ENCODE measurements around the gene CNTN5.

DNA sequence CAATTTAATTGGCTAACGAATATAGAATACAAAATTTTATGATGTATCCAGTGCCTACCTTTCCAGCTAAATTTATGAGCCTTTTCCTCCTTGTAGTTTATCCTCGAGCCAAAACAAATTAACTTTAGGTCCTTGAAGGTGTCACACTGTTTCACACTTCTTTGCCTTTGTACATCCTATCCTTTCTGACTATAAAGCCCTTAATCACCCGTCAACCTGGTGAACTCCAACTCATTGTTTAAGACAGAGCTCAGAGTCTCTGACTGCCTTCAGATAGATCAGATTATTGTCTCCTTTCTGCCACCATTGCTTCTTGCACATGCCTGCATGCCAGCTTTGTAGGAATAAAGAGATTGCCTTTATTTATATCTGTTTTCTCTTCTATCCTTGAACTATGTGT, 58.8 kb downstream of the CNTN5 start:
- TF ChIP-seq, protein P1, sequence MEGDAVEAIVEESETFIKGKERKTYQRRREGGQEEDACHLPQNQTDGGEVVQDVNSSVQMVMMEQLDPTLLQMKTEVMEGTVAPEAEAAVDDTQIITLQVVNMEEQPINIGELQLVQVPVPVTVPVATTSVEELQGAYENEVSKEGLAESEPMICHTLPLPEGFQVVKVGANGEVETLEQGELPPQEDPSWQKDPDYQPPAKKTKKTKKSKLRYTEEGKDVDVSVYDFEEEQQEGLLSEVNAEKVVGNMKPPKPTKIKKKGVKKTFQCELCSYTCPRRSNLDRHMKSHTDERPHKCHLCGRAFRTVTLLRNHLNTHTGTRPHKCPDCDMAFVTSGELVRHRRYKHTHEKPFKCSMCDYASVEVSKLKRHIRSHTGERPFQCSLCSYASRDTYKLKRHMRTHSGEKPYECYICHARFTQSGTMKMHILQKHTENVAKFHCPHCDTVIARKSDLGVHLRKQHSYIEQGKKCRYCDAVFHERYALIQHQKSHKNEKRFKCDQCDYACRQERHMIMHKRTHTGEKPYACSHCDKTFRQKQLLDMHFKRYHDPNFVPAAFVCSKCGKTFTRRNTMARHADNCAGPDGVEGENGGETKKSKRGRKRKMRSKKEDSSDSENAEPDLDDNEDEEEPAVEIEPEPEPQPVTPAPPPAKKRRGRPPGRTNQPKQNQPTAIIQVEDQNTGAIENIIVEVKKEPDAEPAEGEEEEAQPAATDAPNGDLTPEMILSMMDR (IDR thresholded peaks at IDR 0.05): no peak
- no peak for TF ChIP-seq POLR2A (IDR thresholded peaks at IDR 0.05)
- TF ChIP-seq POLR2AphosphoS5 (IDR thresholded peaks at IDR 0.05): no peak
- no peak for TF ChIP-seq EP300 (IDR thresholded peaks at IDR 0.05)

Data from suprapubic skin (tissue), 4 donors.